ENCODE results near the gene HOXA7.

HOXA7 gene

GRCh38 chr7:27116031-27116961, 40.2 kb downstream of the HOXA7 start:
- DNase-seq = no peak

GRCh38 chr7:27115221-27116026, 41.1 kb downstream of the HOXA7 start:
- no peak for DNase-seq

- DNase-seq = no peak
Observed at GRCh38 chr7:27114881-27115220, 41.6 kb downstream of the HOXA7 start.

GRCh38 chr7:27113991-27114769, 42.3 kb downstream of the HOXA7 start:
- DNase-seq = no peak

- no peak for DNase-seq
Observed at GRCh38 chr7:27112955-27113949, 43.2 kb downstream of the HOXA7 start.

- no peak for DNase-seq
Observed at GRCh38 chr7:27112361-27112760, 44.1 kb downstream of the HOXA7 start.

- DNase-seq = no peak
Observed at GRCh38 chr7:27111751-27112277, 44.7 kb downstream of the HOXA7 start.

GRCh38 chr7:27111042-27111750, 45.3 kb downstream of the HOXA7 start:
- no peak for DNase-seq

GRCh38 chr7:27110186-27111031, 46.1 kb downstream of the HOXA7 start:
- no peak for DNase-seq

GRCh38 chr7:27109466-27110185, 46.8 kb downstream of the HOXA7 start:
- no peak for DNase-seq

- DNase-seq = no peak
Observed at GRCh38 chr7:27108390-27109127, 47.9 kb downstream of the HOXA7 start.

GRCh38 chr7:27107391-27108381, 48.8 kb downstream of the HOXA7 start:
- DNase-seq = no peak

GRCh38 chr7:27106901-27107240, 49.6 kb downstream of the HOXA7 start:
- no peak for DNase-seq

GRCh38 chr7:27106181-27106900, 50.1 kb downstream of the HOXA7 start:
- DNase-seq = no peak

- DNase-seq = no peak
Observed at GRCh38 chr7:27105301-27106031, 51.0 kb downstream of the HOXA7 start.
